HG03575 (cell line): ENCODE data around the gene NCF2.

Source experiments
- ATAC-seq: cut with Tn5 transposase; IDR thresholded peaks from one replicate; pipeline ENCODE4 v1.9.1; 2021; ENCODE audit not compliant: unreplicated experiment, insufficient number of reproducible peaks, low FRiP score; ENCODE audit errors: extremely low read depth

NCF2 gene

DNA sequence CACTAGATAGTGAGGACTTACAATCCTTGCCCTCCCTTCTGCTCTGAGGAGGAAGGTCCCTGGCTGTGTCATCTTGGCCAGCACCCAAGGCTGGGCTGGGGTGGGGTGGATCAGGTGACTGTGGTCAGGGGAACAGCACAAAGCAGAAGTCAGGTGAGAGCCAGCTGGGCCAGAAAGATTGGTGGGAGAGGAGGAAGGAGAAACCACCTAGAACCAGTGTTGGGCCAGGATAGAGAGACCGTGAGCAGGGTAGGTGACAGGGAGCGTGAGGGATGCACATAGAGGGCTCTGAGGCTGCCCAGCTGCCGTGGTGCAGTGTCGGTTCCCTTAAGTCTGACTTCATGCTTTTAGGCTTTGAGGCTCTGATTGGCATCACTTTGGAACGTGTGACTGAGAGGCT is 22.7 kb downstream of the NCF2 start:
- ATAC-seq = no peak

DNA sequence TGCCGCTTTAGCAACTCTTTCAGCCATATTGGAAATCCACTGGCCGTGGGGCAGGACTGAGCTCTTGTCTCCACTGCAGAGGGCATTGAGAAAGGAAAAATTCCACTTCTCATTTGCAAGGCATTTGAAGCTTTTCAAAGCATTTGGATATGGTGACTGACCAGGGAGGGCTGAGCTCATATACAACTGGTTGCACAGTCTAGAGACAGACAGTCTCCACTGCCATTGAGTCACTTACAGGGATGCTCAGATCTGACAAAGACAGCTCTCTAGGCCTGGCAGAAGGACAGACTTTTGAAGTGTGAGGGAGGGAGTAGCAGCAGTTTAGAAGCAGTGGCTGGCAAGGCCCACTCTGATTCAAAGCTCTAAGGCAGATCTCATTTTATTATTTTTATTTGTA is 24.2 kb downstream of the NCF2 start:
- ATAC-seq = no peak

DNA sequence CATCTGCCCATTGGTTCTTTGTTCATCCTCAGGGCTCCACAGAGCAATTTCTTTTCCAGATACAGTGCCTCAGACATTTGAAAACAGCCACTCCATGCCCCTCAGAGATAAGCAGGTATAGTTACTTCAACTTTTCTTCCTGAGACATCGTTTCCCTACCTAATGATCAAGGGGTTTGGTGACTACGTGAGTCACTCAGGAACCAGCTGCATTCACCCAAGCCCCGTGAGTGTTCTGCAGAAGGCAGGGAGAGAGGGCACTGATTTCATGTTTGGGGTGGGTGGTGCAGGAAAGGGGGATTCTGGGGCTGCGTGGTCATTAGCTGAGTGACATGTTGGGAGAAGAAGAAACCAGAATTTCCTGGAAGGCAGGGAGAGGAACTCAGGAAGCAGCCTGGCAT is 25.0 kb downstream of the NCF2 start:
- no peak for ATAC-seq

DNA sequence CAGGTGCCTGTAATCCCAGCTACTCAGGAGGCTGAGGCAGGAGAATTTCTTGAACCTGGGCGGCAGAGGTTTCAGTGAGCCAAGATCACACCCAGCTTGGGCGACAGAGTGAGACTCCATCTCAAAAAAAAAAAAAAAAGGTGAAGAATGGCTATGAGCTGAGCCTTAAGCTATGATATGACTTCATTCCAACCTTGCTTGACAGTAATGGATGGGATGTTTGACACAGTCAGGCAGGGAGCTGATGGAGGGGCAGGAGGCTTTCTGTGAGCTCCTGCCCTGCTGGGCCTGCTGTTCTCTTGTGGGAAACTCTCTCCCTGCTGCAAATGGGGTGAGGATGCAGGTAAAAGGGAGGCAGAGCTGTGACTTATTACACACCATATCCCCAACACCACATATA is 27.6 kb downstream of the NCF2 start:
- ATAC-seq = no peak

DNA sequence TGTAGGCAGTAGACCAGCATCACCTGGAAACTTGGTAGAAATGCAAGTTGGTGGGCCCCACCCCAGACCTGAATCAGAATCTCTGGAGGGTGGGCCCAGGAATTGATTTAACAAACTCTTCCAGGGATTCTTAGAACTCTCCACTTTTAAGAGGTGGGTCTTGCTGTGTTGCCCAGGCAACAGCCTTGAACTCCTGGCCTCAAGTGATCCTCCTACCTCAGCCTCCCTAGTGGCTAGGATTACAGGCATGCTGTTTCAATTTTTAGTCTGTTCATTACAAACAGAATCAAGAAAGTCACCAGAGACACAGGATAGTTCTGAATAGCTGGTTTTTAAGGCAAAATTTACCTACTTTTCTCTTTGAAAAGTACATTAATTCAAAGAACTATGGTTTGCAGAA is 31.2 kb downstream of the NCF2 start:
- ATAC-seq = no peak

DNA sequence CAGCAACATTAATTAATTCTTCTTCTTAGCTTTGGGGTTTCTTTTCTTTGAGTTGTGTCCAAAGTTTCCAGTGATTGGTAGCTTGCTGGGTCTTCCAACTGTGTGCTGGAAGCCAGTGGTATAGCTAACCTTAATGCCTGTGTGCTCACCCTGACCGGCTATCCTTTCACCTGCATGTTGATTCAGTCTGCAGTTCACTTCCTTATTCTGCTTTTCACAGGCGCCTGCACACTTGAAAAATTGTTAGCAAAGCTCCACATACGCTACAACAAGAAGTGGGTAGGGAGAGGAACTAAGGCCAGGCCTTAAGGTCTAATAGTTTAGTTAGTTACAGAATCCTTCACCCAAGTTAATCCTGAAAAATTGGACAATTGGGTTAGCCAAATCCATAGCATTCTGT is 35.7 kb downstream of the NCF2 start:
- ATAC-seq = no peak

DNA sequence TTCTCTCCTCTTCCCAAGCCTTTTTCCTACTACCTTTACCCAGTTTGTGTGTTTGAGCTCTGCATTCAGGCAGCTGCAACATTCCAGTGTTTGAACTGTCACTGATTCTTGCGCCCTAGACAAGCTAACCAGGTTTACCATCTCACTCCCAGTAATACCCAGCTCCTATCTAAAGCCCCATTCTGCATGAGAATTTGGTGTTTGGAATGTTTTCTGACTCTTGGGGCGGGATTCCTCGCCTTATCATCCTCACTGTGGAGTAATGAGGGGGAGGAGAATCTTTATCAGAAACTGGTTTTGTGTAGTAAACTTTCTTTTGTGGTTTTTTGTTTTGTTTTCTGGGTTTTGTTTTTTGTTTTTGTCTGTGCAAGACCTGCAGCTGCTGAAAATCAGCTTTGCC is 36.5 kb downstream of the NCF2 start:
- no peak for ATAC-seq

DNA sequence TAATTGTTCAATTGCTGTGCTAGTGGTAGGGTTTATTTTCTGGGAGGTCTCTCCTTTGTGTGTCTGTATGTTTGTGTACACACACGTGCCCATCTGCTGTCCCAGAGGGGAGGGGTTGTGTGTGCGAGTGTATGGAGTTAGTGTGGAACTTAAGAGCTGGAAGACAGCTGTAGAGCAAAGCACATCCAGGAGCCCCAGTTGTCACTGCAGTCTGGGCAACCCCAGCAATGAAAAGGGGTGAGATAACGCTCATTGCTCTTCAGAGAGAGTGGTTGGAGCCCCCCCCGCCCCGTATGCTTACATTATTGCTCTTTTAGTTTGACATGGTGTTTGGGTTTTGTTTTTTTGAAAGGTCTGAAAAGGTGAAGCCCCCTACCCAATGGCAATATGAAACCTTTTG is 36.9 kb downstream of the NCF2 start:
- no peak for ATAC-seq

DNA sequence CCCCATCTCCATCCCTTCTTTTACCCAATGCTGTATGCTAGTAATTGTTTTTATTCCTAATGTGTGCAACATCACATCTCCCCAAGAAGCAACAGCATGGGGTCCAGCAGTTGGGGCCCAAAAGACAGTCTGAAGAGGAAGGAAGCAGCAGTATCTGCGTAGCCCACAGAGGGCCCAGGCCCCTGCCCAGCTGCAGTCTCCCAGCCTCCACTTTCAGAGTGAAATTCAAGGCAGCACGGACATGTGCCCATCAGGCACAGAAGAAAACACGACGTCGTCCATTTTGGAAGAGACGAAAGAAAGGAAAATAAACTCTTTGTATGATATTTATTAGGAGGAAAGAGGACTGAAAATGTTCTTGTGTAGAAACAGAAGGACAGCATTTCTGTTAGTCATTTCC is 37.4 kb downstream of the NCF2 start:
- no peak for ATAC-seq

DNA sequence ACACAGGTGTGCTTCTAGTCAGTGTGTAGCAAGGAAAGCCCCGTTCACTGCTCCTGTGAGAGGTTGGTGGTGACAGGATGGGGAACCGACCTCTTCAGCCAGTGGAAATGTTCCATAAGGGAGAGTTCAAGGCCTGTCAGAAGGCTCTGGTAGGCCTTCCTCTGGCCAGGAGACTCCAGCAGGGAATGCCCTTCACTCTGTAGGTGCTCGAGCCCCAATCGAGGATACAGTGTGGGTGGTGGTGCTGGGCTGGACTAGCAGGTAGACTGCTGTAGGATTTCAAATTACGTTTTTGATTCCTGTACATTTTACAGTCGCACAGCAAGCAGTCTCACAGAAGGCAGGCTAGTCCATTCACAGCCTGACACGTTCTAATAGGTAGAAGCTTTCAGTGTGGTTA is 37.8 kb downstream of the NCF2 start:
- no peak for ATAC-seq

DNA sequence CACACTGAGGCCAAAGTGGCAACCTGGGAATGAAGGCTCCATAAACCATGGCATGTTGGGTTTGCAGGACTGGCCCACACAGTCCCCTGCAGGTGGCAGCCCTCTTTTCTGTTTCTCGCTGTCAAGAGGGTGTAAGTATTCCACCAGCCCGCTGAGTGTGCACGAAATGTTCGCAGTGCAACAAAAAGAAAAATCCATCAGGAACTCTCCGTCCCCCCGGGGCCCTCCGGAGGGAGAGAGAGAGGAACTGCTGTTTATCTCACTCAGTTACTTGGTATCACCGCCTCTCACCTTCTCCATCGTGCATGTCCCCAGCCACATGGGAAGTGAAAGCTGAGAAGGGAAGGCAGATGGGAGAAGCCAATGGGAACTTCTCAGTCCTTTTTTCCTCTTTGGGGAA is 38.3 kb downstream of the NCF2 start:
- ATAC-seq = no peak

DNA sequence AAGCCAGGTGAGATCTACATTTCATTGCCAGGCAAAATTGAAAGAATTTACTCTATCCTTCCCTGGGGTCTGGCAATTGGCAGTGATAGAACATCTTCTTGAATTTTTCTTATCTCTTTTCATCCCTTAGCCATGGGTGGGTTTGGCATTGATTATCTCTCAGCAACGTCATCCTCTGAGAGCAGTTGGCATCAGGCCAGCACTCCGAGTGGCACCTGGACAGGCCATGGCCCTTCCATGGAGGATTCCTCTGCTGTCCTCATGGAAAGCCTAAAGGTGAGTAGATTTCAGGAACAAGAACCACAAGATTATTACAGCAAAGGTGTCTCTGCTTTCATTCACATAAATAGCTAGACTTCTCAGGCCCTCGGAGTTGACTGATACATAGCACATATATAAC is 39.3 kb downstream of the NCF2 start:
- ATAC-seq = no peak

DNA sequence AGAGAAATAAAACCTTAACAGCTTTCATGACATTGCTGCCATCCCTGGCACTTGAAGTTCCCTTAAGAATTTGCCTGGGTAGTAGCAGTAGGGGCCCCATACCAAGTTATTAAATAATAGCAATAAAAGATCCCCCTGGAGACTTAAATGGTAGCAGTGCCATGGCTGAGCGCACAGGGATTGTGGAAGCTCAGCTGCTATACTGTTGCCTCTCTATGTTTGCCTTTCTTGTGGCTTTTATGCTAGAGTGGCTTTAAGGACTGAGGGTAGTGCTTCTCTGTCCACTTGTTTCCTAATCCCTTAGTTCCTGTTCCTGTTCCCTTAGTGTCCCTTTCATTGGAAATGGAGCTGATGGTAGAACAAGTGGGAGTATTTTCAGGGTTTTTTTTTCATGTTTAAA is 42.1 kb downstream of the NCF2 start:
- ATAC-seq = no peak

DNA sequence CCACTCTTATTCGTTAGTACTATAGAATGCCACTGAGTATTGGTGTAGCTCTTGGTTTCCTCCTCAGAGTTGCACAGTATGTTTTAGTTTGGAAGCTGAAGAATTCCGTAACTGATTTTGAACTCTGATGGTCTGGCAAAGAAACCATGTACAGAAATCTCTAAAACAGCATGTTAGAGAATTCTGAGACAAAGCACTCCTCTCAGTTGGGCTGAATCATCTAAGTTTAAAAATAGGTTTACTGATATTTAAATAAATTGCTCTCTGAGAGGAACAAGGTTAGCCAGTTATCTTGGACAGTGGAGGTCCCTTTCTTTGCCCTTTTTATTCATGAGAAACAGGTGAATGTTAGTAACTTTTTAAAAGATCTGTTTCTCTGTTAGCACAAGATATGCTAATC is 43.8 kb downstream of the NCF2 start:
- ATAC-seq = no peak

DNA sequence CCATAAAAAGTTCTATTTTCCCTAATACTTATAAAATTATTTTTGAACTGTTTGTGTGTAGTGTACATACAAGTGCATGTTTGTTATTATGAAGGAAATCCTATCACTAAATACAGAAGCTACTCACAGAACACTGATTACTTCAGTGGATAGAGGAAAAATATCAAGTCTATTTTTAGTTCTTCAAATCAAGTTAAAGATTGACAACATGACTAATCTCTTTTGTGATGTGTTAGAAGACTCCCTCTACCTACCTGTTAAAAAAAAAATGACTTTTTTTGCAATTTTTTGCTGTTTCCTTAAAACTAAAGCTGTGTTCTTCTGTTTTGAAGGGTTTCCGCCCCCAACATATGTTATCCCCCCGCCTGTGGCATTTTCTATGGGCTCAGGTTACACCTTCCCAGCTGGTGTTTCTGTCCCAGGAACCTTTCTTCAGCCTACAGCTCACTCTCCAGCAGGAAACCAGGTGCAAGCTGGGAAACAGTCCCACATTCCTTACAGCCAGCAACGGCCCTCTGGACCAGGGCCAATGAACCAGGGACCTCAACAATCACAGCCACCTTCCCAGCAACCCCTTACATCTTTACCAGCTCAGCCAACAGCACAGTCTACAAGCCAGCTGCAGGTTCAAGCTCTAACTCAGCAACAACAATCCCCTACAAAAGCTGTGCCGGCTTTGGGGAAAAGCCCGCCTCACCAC is 45.5 kb downstream of the NCF2 start:
- ATAC-seq = no peak

DNA sequence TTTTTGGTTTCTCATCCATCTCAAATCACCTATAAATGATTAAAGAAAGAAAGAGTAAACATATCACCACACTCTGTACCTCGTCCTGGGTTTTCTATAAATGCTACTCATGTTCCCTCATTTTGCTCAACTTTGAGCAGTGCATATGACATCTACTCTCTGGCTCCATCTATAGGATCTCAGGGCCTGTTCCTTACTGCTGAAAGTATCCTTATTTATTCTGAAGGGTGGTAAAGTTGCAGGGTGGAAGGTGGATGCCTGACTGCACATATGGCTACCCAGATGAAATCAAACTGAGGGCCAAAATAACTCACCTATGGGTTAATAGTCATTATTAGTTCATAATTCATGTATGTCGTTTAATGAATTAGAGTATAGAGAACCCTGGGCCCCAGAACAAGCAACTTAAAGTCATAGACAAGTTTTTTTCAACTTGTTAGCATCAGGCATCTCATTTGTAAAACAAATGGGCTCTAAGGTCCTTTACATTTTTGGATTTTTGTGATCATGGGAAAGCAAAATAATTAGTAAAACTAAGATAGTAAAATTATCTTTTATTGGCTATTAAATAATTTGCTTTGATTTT is 46.5 kb downstream of the NCF2 start:
- ATAC-seq = no peak

DNA sequence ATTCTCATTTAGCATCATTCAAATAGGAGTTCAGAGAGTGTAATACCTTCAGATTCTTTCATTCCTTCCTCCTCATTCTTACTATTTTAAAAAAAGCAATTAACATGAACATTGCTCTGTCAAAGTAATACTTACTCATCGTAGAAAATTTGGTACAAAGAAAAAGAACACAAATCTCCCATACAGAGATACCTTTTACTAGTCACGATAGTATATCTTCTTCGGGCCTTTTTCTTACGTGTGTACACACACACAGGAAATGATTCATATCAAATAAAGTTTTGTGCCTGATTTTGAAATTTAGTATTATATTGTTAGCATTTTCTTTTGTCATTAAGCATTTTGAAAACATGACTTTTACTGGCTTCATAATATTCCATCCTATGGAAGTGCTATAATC is 52.9 kb downstream of the NCF2 start:
- no peak for ATAC-seq

DNA sequence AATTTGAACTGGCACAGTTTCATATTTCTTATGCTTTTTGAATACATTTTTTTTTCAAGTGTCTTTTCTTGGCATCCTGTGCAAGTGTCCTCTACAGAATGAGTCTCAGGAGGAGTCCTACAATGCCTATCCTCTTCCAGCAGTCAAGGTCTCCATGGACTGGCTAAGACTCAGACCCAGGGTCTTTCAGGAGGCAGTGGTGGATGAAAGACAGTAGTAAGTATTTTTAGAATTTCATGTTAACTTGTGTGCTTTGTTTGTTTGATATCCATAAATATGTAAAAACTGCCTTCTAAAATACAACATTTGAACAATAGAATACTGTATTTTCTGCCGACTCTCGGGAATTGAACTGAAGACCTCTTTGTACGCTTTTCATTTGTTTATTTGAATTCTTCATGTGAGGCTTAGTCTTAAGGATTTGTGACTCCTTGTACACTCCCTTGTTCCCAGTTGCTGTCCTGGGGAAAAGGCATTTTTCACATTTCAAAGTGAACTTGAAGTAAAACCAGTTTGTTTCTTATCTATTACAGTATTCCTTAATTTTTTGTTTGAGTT is 56.6 kb downstream of the NCF2 start:
- no peak for ATAC-seq

DNA sequence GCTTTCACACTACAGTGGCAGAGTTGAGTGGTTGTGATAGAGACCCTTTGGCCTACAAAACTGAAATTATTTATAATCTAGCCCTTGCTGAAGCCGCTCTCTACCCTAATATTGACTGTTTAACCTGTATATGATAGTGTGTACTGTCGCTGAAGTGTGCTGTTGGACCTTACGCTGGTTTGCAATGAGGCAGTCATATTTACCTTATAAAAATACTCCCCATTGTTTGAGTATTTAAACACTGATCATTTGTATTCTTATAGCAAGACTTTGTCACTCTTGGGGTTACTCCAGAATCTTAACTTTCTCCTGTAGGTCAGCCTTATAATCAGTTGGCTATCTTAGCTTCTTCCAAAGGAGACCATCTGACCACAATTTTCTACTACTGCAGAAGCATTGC is 61.7 kb downstream of the NCF2 start:
- no peak for ATAC-seq

DNA sequence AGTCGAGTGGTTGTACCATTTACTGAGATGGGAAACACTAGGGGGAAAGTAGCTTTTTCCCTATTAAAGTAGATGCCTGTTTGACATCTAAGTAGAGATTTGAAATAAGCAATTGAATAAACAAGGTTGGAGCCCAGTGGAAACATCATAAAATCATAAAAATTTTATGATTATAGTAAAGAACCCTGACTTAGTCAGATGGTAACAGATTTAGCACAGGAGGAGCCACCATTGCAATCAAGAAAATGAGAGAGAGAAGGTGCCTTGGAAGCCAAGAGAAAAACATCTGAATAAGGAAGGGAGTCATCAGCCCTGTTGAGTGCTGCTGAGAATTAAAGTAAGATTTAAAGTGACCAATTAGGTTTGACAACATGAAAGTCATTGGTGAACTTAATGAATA is 68.2 kb downstream of the NCF2 start:
- no peak for ATAC-seq

DNA sequence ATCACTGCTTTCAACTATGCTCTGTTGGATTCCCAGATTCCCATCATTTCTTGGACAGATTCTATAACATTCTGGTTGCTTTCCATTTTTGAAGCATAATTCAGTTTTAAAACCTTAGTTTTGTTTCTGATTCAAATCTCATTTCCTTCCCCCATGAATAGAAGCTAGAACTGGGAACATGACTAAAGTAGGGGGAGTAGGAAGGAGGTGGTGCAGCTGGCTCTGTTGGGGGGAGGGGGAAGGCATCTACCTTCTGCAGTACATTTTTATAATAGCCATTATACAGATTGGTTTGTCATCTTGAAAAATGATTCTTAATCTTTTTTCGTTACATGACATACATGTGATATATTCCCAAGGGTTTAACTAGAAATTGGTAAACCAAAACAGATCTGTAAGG is 69.9 kb downstream of the NCF2 start:
- ATAC-seq = no peak
